ENCODE data around the gene MISP3.

MISP3 gene

DNA sequence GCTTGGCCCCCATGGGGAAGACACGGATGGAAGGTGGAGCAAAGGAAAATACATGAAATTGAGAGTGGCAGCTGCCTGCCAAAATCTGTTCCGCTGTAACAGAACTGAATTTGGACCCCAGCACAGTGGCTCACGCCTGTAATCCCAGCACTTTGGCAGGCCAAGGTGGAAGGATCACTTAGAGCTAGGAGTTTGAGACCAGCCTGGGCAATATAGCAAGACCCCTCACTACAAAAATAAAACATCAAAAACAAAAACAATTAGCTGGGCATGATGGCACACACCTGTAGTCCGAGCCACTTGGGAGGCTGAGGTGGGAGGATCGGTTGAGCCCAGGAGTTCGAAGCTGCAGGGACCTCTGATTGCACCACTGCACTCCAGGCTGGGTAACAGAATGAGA lies 20.1 kb upstream of the MISP3 start:
- Histone ChIP-seq H3K27ac (no peak overlapping the region), H3K4me3 (no peak overlapping the region)

DNA sequence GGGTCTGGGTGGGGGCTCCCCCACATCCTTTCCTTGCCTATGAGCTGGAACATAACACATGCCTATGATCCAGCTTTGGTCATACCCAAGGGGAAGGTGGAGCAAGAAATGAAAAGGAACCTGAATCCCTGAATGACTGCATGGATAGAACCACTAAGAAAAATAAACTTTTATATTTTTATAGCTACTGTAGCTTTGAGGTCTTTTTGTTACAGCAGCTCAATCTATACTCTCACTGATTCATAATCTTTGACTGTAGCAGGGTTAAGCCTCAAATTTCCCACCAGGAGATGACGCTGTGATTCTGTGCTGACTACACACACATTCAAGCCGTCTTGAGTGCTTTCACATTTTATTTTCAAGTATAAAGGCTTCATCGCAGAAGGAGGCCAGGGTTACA lies 19.6 kb upstream of the MISP3 start:
- Histone ChIP-seq H3K27ac (no peak overlapping the region), H3K4me3 (no peak overlapping the region)

DNA sequence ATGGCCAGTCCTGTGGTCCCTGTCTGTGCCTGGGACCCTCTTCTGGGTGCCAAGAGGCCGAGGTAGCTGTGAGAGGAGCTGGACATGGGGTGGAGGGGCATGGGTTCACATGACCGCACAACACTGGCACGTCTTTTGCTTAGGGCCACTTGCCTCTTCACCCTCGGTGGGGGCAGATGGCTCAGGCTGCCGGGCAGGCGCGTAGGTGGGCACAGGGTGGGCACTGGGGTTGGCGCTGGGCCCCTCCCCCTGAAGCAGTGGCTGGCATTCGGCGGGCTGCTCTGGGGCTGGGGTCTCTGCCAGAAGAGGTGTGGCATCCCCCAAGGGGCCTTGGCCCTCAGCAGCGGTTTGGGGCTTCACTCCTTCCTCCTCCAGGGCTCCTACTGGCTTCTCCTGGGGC lies 19.1 kb upstream of the MISP3 start:
- no peak overlapping the region for H3K27ac ChIP-seq

DNA sequence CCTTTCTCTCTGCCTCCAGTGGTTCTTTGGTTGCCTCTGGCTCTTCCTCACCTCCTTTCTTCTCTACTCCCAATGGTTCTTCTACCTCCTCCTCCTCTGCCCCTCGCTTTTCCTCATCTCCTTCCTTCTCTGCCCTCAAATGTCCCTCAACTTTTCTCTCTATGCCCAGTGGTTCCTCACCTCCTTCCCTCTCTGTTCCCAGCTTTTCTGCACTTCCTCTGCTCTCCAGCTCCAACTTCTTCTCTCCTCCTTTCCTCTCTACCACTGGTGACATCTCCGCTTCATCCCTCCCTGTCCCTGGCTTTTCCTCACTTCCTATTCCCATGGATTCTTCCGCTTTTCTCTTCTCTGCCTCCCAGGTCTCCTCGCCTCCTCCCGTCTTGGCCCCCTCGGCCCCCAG lies 18.5 kb upstream of the MISP3 start:
- H3K27ac ChIP-seq = no peak overlapping the region
- no peak overlapping the region for H3K4me3 ChIP-seq

More for the DNA sequence above, 19.1 kb upstream of the MISP3 start:
- no peak overlapping the region for H3K4me3 ChIP-seq

DNA sequence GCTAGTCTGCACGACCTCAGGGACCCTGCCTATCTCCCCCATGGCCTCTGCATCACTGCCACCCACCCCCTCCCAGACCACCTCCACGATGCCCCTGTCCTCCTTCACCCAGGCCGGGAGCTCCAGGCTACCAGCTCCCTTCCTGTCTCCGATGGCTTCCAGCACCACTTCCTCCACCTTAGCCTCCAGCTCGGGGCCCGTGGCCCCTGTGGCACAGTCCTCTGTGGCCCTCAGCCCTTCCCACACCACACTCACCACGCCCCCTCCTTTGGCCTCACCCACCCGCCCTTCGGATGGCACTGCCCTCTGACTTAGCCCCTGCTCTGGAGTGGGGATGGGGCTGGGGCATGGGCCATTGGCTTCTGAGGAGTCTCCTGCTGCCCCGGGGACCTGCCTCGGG lies 17.9 kb upstream of the MISP3 start:
- Histone ChIP-seq H3K27ac (no peak overlapping the region), H3K4me3 (no peak overlapping the region)

DNA sequence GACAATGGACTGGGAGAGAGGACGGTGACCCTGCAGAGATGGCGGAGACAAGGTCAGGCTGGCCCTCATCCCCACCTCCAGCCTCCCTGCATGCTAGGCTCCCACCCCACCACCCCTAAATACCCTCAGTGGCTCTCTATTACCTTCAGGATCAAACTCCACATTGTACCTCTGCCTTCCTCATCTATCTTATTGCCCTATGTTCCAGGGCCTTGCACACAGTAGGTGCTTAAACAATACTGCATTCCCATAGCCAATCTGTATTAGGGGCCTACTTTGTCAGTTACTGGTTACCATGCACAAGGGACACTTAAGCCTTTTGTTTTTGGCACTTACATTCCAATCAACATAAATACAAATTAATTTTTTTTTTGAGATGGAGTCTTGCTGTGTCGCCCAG lies 17.2 kb upstream of the MISP3 start:
- Histone ChIP-seq H3K27ac (no peak overlapping the region), H3K4me3 (no peak overlapping the region)

DNA sequence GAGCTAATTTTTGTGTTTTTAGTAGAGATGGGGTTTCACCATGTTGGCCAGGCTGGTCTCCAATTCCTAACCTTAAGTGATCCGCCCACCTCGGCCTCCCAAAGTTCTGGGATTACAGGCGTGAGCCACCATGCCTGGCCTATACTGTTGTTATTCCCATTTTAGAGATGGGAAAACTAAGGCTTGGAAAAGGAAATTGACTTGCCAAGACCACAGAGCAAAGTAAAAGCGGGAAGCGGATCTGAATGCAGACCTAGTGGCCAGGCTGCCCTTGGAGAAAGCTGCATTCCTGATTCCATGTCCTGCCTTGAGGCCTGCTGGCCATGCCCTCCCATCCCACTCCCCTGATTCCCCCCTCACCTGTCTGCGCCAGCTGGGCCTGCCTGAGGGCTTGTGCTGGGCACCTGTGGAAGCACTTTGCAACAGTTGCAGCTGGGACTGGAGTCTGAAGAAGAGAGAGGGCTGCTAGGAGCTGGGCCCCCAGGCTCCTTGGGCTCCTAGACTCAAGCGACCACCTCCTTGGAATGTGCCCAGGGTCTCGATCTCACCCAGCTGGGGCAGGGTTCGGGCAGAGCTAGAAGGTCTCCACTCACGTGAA lies 16.4 kb upstream of the MISP3 start:
- no peak overlapping the region for H3K27ac ChIP-seq
- no peak overlapping the region for H3K4me3 ChIP-seq

DNA sequence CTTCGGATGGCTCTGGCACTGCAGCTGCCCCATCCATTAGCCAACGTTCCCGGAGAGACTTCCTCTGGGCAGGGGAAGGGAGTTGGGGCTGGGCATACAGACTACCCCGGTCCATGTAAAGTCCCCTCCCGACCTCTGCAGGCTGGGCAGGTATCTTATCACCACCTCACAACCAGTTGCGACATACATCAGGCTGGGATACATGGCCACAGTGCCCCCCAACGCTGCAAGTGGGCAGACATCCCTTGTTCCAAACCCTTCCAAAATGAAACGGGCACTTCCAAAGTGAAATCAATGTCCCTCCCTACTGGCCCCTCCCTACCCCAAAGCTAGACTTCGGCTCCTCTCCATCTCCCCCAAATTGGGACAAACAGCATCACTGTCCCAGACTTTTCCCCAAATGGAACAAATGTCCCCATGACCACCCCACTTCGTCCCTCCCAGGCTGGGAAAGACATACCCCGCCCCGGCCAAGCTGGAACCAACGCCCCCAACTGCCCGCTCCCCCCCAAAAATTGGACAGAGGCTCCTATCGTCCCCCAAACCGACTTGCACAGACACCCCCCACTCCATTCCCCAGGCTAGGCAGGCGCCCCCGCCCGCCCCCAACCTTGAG lies 15.7 kb upstream of the MISP3 start:
- no peak overlapping the region for H3K27ac ChIP-seq
- peak overlapping the region in 4 of 7 experiments; percentile 5 to 37 (median 30) for H3K4me3 ChIP-seq

DNA sequence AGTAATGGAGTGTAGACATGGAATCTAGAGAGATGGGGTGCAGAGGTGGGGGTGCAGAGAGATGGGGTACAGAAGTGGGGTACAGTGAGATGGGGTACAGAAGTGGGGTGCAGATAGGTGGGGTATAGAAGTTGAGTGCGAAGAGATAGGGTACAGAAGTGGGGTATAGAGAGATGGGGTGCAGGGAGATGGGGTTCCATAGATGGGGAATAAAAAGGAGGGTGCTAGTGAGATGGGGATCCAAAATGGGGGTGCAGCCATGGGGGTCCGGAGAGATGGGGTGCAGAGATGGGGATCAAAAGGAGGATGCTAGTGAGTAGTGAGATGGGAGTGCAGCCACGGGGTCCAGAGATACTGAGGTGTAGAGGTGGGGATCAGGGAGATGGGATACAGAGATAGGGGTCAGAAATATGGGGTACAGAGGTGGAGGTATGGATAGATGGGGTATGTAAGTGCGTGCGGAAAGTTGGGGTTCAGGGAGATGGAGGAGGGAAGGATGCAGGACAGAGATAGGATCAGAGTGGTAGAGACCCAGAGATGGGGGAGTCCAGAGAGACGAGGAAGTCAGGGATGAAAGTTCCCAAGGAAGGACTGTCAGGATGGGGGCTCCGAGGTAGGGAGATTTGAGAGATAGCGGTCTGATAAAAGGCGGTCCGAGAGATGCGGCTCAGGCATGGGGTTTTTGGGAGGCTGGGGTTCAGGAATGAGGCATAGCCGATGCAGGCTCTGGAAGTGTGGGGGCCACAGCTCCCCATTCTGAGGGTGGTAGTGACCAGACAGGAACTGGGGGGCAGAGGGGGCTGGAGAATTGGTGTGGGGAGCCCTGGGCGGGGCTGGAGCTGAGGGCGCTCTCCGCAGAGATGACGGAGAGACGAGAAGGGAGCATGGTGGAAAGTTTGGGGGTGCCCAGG lies 14.1 kb upstream of the MISP3 start:
- Histone ChIP-seq H3K4me3 (peak overlapping the region in 1 of 7 experiments; percentile 31), H3K27ac (no peak overlapping the region)

DNA sequence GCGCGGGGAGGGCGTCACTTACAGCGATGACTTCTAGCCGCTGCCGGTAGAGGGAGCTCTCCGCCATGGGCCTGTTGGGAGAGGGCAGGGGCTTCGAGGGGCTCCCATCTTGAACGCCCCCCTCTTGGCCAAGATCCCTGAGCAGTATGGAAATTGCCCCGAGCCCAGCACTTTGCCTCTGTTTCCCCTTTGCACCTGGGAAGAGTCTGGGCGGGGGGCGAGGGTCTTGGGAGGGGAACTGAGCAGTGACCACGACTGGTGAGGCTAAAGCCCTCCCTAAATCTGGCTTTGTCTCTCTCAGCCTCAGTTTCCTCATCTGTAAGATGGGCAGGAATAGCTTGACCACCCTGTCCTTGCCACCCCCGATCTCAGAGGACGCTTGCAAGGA lies 13.5 kb upstream of the MISP3 start:
- no peak overlapping the region for H3K27ac ChIP-seq
- no peak overlapping the region for H3K4me3 ChIP-seq

DNA sequence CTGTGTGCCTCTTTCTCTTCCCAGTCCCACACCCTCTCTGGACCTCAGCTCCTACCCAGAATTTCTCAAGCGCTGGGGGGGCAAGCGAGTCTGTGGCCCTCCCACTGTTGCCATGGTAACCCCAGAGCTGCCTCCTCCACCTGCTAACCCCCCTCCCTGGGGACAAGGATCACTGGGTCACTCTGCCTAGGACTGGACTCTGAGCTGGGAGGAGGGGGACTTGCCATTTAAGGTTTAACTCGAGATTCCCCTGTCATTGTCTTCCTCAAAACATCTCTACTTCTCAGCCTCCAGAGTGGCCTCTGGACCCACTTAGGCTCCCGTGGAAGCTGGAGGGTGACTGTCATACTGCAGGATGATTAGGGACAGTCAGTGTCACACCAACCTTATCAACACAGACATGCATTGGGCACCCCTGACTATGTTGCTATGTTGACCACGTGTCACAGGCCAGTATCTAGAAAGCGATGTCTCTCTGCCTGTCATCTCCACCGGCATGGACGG lies 12.9 kb upstream of the MISP3 start:
- Histone ChIP-seq H3K27ac (no peak overlapping the region), H3K4me3 (no peak overlapping the region)

DNA sequence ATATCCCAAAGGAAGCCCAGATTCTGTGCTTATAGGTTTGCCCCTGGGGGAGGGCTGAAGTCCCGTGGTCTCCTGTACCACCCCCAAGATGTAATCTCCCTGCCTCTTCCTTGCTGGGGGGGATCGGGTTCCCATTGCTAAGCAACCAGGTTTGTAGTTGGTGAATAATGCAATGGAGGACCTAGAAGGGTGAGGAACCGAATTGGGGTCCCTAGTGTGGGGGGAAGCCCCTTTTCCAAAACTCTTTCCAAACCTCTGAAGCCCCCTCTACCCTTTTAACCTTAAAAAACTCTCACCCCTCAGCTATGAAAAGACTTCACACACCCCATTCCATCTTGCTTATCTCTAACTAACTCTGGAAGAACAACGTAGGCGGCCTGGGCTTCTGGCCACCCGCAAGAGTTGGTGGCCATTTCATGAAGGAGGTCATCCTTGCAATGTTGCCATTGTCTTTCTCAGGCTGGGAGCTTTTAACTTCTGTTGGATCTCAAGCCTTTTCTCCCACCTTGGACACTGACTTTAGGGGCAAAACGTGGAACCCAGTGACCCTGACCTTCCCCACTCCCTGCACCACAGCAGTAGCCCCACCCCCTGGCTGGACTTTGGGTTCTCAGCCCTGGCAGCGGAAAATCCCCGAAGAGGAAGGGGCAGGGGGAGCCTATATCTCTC lies 11.4 kb upstream of the MISP3 start:
- Histone ChIP-seq H3K27ac (no peak overlapping the region), H3K4me3 (no peak overlapping the region)

DNA sequence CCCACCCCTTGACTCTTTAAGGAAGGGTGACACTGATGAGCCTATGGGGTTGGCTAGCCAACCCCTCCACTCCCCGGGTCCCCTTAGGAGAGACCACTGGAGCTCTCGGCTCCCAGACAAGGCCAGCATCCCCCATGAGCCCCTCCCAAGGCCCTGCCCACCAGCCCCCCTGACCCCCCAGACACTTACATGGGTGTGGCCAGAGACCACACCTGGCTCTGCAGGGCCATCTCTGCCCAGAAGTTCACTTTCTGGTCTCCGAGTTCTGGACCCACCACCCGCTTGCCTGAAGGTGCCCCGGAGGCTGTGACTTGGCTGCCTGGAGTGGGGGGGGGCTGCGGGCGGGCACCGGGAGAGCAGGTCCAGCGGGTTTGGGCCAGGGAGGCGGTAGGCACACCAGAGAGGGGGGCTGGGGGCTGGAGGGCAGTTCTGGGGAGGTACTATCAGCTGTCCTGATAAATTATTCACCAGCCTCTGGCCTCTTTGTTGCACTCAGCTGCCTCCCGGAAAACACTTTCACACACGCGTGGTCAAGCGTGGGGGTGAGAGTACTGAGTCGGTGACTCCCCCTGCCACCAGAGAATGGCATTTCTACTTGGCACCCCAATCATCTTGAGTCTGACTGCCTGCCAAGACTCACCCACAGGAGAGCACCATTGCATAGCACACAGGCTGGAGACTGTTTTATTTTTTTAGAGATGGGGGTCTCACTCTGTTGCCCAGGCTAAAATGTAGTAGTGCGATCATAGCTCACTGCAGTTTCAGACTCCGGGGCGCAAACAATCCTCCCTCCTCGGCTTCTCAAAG lies 10.6 kb upstream of the MISP3 start, which contains the start of gene PALM3:
Gene PALM3, minus strand, starts transcription at position 326 of the 807 bp plus-strand sequence. Its CDS starts 96 bp downstream, at position 230.
- H3K27ac ChIP-seq = no peak within 1 kb of the TSS
- no peak within 1 kb of the TSS for H3K4me3 ChIP-seq

DNA sequence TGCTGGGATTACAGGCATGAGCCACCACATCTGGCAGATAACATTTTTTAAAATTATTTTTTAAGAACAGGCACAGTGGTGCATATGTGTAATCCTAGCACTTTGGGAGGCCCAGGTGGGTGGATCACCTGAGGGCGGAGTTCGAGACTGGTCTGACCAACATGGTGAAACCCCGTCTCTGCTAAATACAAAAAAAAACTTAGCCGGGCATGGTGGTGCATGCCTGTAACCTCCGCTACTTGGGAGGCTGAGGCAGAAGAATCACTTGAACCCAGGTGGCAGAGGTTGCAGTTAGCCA lies 10.1 kb upstream of the MISP3 start:
- Histone ChIP-seq H3K27ac (no peak overlapping the region), H3K4me3 (no peak overlapping the region)

DNA sequence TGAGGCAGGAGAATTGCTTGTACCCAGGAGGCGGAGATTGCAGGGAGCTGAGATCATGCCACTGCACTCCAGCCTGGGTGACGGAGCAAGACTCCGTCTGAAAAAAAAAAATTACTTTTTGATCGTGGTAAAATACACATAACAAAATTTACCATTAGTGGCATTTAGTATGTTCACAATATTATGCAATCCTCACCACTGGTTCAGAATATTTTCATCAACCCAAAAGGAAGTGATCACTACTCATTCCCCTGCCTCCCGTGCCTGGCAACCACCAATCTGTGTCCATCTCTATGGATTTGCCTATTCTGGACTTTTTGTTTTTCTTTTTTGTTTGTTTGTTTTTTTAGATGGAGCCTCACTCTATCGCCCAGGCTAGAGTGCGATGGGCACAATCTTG lies 9.5 kb upstream of the MISP3 start:
- Histone ChIP-seq H3K27ac (no peak overlapping the region), H3K4me3 (no peak overlapping the region)

DNA sequence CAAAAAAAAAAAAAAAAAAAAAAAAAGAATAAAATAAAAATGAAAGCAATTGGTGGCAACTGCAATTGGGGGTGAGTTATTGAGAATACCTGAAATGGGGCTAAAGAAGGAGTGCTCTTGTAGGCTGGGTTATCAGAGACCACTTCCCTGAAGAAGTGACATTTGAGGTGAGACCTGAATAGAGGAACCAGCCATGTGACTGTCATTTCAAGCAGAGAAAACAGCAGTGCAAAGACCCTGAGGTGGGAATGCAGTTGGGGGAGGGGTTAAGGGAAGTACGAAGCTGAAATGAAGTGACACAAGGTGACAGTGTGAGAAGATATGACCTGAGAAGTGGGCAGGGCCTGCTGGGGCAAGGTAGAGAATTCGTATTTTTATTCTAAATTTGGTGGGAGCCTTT lies 6.5 kb upstream of the MISP3 start:
- Histone ChIP-seq H3K27ac (no peak overlapping the region), H3K4me3 (no peak overlapping the region)

DNA sequence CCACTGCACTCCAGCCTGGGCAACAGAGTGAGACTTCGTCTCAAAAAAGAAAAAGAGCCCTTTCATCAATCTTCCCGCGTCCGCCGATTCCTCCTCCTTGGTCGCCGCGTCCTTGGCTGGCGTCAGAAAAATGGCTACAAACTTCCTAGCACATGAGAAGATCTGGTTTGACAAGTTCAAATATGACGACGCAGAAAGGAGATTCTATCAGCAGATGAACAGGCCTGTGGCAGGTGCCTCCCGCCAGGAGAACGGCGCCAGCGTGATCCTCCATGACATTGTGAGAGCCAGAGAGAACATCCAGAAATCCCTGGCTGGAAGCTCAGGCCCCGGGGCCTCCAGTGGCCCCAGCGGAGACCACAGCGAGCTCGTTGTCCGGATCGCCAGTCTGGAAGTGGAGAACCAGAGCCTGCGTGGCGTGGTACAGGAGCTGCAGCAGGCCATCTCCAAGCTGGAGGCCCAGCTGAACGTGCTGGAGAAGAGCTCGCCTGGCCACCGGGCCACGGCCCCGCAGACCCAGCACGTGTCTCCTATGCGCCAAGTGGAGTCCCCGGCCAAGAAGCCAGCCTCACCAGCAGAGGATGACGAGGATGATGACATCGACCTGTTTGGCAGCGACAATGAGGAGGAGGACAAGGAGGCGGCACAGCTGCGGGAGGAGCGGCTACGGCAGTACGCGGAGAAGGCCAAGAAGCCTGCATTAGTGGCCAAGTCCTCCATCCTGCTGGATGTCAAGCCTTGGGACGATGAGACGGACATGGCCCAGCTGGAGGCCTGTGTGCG lies 2.1 kb upstream of the MISP3 start:
- no peak overlapping the region for H3K4me3 ChIP-seq
- H3K27ac ChIP-seq = peak overlapping the region in 12 of 21 experiments; percentile 19 to 77 (median 55)

DNA sequence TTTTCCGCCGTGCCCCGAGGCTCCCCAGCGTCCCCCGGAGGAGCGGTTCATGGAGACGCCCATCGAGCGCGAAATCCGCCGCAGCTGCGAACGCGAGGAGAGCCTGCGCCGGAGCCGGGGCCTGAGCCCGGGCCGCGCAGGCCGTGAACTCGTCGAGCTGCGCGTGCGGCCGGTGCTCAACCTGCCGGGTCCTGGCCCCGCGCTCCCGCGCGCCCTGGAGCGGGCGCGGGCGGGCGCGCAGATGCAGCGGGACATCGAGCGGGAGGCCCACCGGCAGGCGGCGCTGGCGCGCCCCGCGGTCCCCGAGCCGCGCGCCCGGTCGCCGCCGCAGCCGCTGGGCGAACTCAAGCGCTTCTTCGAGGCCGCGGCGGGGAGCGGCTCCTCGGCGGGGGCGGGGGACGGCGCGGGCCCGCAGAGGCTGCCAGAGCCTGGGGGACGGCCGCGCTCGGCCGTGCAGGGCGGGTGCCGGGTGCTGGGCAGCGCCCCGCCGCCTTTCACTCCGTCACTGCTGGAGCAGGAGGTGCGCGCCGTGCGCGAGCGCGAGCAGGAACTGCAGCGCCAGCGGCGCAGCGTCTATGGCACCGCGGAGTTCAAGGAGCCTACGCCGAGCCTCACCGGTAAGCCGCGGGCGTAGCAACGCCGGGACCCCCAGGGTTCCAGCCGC lies 807 bp downstream of the MISP3 start:
- Histone ChIP-seq H3K4me3 (peak overlapping the region; percentile 57 to 68 (median 61)), H3K27ac (peak overlapping the region; percentile 47 to 91 (median 81))

Measured in skin epidermis (tissue), 12 donors.